HG03039 (cell line): ENCODE measurements around the gene MXD1.

Experiments used
- ATAC-seq: cut with Tn5 transposase; IDR thresholded peaks from one replicate; pipeline ENCODE4 v1.9.1; 2021; ENCODE audit warnings: mild to moderate bottlenecking, moderate library complexity; ENCODE audit not compliant: unreplicated experiment

MXD1 gene

DNA sequence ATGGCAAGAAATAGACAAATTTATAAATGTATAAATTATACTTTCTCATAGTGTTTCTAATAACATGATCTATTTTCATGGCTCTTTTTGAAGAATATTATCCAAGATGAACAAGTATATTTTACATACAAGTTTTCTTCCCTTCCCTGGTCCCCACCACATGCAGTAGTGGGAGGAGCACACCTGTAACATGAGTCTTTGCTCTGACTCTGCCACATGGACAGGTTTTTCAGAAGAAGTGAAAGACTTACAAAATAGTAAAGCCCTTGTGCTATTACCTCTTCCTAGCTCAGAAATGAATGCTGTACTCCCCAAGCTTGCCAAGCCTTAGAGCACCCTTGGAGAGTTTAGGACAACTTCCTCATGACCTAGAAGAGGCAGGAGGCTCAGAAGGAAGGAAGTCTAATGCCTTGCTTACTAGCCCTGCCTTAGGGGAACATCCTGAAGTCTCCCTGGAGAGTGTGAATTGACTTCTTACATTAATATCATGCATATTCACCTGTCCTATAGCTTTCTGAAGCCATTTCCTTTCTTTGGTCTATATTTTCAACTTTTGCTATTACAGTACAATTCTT lies 18.4 kb downstream of the MXD1 start:
- no peak for ATAC-seq

DNA sequence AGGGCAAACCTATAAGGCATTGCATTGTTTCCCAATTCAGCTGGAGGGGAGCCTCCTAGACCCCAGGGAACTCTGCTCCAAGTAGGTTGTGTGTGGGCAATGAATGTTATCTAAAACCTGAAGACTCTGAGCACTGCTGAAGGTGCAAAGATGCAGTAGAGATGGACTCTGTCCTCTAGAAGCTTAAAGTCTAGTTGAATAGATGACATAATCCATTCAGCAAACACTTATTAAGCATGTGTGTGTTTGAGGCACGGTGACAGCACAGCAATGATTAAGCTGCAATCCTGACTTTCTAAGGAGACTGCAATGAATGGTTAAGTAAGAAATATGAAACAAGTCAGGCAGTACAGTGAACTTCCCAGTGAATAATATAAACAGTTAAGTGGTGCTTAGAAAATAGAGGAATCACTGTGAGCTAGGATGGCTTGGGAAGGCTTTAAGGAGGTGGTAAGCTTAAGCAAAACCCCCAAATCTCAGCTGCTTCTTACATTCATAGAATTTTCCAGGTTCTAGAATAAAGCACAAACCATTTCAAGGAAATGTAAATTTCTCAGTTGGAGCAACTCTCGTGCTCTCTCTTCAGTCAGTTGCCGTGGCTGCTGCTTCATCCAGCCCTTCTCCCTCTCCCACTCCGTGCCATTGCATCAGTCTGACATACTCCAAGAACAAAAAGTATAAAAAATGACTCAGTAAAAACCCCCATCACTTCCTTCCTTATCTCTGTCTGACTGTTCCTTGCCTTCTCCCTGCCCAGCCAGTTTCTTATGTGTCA lies 19.1 kb downstream of the MXD1 start:
- ATAC-seq = no peak

DNA sequence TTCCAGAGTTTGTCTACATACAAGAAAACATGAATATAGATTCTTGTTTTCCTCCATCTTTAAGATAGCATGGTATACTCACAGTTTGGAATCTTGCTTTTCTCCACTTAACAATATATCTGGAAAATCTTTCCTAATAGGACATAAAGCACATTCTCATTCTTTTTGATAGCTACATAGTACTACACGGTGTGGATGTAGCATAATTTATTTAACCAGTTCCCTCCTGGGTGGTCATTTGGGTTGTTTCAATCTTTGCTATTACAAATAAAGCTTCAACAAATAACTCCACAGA lies 19.7 kb downstream of the MXD1 start:
- no peak for ATAC-seq

DNA sequence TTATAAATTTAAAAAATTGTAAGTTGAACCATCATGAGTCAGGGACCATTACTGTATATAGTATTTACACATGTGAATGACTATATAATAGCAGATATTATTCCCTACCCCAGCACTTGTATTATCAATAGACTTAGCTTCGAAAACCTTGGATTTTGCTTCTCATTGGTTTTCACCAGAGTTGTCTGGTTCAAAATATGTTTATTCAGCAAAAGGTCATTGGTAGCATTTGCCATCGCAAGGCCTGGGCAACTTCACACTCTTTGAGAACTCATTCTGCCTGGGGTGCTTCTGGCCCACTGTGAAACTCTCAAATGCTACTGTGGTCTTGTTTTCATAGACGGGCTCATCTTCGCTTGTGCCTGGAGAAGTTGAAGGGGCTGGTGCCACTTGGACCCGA lies 20.1 kb downstream of the MXD1 start:
- no peak for ATAC-seq

DNA sequence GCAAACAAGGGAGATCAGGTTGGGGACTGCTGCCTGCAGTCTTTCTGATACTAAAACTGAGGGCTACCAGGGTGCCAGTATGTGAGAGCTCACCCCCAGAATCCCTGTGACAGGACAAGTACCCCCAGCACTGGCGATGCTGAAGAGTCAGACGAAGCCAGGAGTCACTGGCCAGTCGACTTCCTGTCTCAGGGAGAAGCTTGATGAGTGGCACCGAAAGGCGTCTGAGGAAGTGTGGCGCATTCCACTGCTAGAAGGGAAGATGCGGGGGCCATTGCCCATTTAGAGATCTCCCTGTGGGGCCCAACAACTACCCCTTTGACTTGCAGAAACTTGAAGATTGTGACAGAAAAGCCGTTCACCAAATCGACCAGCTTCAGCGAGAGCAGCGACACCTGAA lies 22.0 kb downstream of the MXD1 start:
- ATAC-seq = no peak

DNA sequence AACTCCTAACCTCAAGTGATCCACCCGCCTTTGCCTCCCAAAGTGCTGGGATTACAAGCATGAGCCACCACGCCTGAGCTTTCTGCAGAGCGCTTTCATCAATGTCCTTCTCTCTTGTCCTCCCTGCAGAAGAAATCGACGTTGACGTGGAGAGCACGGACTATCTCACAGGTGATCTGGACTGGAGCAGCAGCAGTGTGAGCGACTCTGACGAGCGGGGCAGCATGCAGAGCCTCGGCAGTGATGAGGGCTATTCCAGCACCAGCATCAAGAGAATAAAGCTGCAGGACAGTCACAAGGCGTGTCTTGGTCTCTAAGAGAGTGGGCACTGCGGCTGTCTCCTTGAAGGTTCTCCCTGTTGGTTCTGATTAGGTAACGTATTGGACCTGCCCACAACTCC lies 23.1 kb downstream of the MXD1 start:
- no peak for ATAC-seq

DNA sequence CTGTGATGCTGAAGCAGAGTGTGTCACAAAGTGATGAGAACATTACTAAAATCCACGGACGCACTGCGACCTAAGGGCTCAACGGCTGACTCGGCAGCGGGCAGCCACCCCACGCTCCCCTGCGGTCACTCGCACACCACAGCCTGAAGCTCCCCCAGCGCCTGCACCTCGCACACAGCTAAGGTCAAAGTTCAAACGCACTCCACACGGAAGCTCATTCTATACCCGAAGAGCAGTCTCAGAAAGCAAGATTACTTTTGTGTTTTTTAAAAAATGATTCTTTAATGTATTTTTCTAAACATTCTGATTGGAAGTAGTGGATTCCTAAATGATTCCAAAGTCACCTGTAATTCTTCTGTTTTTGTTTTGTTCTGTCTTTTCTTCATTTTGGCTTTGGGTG lies 24.8 kb downstream of the MXD1 start:
- ATAC-seq = no peak

DNA sequence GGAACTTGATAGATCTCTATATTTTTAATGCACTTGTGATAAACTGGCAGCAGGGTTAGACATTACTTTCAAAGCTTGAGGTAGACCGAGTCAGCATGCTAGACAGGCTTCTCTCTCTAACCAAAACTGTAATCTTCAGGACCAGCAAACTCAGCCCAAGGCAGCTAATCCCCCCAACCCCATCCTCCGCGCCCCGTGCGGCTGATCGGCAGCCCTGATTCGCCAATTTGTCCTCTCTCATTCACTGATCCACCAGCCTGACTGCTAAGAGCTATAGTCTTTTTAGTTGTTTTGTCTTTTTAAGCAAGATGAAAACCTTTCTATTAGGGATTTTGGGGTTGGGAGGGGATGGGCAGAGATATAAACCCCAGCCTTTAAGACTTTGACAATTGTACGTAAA lies 25.8 kb downstream of the MXD1 start:
- ATAC-seq = no peak

DNA sequence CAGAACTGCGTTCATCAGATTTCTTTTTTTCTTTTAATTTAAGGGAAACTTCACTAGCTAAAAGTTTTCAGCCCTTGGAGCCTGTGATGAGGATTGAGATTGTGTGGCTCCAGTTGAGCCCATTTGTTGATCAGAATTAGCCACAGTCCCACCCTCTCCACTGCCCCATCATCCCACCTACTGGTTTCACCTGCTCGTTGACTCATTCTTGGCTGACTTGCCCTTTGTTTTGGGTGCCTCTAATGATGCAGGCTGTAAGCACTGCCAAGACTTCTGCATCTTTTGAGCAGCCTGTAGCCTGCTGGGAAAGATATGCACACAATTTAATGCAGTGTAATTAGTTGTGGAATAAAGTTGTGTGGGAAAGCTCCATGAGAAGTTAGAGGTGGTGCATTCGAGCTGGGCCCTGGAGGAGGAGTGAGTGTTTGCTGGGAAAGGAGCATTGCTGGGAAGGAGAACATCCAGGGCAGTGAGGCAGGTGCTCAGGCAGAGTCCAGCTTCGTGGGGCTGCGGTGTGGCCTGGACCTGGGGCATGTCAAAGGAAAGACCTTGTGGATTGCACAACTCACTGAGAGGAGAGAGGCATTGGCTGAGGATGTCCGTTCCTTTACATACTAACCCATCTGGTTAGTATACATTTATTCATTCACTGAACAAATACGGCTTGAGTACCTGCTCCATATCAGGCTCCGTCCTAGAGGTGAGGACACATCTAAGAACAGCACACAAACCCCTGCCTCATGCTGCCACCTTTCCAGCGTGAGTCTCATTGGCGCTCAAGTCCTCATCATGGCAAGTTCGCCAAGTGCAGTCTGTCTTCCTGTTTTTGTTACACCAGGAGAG lies 28.3 kb downstream of the MXD1 start:
- no peak for ATAC-seq

DNA sequence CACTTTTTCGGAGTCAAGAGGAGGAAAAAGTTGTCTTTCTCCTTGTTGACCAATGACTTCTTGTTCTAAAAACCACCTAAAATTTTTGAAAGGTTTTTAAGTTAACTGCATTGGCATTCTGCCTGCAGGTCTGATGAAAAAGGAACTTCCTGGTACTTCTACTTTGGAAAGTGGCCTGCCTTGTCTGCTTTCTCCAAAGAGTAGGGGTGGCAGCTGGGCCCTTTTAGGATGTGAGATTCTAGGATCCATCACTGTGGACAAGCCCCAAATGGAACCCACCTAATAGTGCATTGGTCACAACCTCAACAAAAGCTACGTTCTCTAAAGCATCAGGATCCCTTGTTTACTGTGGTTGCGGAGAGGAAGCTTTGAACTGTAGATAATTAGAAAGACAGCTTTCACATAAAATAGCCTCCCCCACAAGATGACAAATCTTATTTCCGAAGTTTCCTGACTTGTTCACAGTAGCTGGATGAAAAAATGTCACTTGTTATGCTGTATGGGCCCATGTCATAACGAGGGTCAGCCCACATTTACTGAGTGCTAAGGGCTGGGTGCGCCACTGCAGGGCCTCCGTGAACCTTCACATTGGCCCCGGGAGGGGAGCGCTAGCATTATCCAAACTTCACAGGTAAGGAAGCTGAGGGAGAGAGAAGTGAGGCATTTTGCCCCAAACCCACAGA lies 29.1 kb downstream of the MXD1 start:
- no peak for ATAC-seq

DNA sequence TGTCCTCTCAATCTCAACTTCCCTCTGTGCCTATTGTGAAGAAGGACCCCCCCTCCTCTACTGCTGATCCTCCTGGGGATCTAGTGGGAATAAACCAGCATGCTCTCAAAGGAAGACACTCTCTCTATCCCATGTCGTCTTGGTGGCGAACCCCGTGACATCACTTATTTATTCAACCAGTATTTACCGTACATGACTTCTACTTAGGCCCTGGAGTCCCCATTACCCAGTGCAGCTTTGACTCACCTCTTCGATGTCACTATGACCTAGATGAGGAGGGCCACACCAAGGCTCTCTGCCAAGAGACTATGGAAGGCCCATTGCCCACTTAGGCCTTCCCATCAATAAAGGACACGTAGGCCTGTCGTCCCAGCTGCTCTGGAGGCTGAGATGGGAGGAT lies 29.8 kb downstream of the MXD1 start:
- ATAC-seq = no peak

DNA sequence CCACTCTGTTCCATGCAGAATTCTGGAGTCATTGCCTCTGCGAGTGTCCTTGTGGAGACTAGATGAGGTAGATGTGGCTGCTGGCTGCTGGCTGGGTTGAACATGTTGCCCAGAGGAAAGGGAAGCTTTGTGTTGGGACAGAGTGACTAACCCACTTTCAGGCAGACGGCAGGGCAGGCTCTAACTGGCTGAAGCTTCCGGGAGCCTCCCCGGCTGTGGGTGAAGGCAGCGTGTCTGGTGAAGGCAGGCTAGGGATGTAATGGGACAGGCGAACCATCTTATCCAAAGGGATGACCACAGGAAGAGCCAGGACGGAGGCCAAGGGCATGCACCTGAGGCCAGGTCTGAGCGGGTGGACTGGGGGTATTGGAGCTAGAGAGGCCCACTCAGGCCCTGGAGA lies 30.5 kb downstream of the MXD1 start:
- ATAC-seq = no peak

DNA sequence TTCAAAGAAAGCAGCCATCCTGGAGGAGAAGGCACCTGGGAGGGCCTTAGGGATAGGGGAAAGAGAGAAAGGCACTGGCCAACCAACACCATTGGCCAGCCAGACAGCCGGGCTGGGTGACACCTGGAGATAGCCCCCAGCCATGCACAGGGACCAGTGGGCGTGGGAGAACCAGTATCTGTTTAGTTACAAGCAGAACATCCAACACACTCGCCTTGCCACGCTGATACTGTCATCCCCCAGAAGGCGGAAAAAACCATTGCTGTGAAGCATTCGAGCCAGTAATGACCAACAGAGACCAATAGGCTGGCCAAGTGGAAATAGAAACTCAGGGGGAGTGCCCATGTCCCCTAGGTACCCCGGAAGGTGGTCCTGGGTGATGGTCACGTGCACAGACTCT lies 31.0 kb downstream of the MXD1 start:
- no peak for ATAC-seq

DNA sequence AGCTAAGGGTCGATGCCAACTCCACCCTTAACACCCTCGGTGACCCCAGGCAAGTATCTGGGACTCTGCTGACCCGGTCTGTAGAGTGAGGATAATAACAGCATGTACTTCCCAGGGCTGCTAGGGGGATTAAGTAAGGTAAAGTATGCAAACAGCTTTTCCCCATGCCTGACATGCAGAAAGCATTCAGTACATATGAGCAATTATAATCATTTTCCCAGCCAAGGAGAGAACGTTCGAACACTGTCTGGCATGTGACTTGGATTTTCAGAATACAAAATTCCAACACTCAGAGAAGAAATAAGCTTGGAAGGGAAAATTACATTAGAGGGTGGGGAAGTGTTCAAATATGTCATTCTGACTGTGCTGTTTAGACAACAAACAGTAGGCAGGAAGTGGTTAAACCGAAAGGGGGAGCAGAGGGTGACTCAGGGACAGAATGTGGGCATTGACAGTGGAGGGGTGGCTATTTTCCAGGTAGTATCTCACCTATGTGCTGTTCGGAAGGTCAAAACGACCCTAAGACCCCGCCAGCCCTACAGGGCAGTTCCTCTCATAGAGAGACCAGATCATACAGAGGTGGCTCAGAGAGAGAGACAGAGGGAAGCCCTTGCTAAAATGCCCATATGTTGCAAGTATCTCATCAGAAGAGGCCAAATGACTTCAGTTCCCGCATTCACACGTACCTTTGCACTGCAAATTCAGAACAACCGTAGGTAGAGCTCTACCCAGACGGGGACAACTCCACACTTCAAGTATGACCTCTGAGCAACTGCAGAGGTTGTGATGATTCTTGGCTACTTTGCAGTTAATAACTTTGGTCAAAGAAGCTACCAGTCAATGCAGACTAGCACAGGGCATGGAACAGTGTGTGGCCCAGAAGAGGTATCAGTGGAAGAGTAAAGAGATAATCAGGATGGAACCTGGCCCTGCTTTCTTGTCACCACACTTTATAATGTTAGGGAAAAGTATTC lies 31.7 kb downstream of the MXD1 start:
- peak; percentile 64 for ATAC-seq

DNA sequence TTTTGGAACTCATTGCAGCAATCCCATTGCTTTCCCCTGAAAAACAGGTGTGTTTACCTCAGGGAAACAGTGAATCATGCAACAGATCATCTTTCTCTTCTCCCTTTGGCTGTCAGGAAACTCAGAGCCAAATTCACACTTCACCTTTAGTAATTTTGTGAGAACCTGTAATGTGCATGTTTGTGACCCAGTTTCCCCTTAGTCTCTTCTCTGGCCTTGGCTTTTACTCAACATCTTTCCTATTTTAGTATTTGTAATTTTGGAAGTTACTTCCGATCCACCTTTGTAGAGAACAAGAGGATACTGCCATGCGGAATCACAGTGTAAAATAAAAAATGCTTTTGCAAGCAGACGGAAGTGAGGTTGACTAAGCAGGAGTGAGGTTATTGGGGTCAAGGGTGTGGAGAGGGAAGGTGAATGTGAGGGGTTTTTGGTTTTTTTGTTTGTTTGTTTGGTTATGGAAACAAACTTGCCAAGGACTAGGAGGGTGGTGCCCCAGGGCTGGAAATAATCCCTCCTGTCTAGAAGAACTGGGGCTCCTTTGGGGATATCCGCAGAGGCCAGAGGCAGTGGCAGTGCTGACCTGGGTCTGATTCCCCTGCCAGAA lies 32.5 kb downstream of the MXD1 start:
- ATAC-seq = no peak

DNA sequence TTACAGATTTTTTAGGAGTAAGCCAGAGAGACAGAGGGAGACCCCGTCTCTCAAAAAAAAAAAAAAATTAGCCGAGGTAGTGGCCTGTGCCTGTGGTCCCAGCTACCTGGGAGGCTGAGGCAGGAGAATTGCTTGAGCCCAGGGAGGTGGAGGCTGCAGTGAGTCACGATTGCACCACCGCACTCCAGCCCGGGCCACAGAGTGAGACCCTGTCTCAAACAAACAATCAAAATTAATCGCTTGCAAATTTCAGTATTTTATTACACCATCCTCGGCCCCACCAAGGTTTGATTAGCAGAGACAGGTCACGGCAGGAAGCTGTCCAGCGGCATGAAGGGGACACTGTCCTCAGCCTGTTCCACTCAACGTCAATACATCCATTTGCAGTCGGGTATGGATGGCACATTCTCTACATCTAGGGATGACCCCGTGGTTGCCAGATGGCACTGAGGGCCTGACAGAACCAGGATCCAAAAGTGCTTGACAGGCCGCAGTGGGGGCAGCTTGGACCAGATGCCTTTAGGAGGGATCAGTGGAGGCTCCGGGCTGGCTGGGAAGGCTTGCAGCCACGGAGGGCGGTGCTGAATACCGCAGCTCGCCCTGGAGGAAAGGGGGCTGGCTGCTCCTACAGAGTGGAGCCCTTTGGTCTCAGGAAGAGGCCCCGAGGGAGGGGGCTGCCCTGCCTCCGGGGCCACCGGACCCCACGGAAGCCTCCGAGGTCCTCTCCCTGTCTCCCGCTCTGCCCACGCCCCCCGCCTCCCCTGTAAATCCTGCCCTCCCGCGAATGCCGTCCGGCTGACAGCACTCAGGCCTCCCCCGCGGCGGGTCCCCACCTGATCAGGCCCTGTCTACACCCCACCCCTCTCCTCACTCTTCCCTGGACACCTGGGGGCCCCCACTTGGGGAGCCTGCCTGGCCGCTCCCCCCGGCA lies 33.4 kb downstream of the MXD1 start:
- no peak for ATAC-seq

DNA sequence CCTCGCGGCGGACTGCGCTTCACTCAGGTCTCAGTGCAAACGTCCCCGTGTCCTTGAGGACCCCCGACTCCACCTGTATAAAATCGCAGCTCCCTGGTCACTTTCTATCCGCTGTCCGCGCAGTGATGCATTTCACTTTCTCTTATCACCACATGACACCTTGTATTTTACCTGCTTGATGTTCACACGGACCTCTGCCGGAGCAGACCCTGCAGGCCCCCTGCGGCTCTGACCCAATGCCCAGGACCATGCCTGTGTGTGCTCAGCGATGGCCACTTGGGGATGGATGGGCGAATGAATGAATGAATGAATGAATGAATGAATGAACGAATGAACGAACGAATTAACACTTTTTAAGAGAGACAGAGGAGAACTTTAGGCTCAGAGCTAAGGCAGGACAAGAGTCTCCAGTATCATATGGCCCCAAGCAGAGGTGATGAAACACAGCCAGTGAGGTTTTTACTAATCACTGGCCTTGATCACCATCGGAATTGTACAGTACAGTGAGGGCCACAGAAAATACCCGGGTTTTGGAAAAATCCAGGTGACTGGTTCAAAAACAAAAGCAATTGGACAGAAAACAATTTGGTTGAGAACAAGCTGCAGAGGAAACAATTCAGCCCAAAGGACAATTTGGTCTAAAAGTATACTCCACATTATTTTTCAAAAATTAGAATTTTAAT lies 34.2 kb downstream of the MXD1 start:
- no peak for ATAC-seq

DNA sequence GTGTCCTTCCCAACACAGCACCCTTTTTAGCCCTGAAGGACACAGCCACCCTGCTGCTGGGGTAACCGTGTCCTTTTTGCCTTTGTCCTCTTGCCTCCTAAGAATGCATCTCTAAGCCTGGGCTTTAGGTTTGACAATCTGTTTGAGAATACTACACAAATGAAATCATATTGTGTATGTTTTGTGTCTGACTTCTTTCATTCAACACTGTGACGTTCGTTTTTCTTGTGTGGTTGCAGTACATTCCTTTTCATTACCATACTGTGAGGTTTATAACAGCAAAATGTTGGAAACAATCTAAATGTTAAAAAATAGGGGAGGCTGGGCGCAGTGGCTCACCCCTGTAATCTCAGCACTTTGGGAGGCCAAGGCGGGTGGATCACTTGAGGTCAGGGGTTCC lies 35.3 kb downstream of the MXD1 start:
- no peak for ATAC-seq
